AG09319 (cell line): ENCODE results near the gene MOB3B.

Source experiments
- DNase-seq: peaks from one replicate; pipeline ENCODE4 v3.0.0-alpha.2; 2010; ENCODE audit warnings: low read depth; ENCODE audit errors: extremely low read depth
- CTCF ChIP-seq: IDR thresholded peaks from 2 replicates; pipeline ENCODE4 v1.5.1; 2011; ENCODE audit warnings: low read depth, mild to moderate bottlenecking, inconsistent platforms, low read length, moderate library complexity

Gene MOB3B

GRCh38 chr9:27304521-27304920 lies 225.1 kb downstream of the MOB3B start:
- no peak for DNase-seq
- TF ChIP-seq CTCF, result no peak

DNA sequence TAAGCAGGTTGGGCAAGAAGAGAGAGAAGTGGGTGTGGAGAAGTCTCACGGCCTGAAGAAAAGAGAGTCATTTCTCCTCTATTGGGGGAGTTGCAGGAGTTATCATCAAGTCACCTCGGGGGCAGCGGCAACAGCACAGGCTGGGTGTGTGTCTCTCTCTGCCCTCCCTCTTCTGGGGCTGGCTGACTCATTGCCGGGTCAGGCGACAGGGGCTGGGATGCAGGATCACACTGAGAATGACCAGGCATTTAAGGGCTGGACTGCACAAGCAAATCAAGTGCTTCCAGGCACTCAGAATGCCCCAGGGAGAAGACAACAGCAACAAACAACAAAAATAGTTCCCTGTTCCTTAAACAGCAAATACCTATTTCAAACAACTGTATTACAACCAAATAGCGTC lies 226.4 kb downstream of the MOB3B start:
- DNase-seq, result no peak
- no peak for TF ChIP-seq CTCF

- no peak for DNase-seq
- TF ChIP-seq CTCF, result no peak
Measured at GRCh38 chr9:27297050-27297449, 232.6 kb downstream of the MOB3B start, which contains the start of gene EQTN. Gene EQTN, minus strand, starts transcription at chr9:27297150. Its CDS starts 95 bp downstream, at chr9:27297055.

DNA sequence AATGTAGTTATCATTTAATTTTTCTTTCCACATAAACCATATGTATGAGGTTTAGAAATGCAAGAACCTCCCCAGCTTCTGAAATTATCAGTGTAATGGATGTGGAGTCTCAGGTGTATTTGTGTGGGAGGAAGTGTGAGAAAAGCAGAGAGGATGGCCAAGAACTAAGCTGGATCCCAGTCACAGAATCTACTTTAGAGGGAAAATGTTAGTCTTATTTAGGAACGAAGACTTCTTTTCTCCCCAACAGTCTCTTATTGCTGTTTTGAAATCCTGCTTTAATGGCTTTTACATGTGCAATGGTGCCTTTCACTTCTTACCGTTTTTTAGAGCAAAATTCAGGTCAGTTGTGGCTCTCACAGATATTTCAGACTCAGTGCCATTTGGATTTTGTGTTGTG lies 235.6 kb downstream of the MOB3B start:
- TF ChIP-seq CTCF, result no peak
- DNase-seq, result no peak

DNA sequence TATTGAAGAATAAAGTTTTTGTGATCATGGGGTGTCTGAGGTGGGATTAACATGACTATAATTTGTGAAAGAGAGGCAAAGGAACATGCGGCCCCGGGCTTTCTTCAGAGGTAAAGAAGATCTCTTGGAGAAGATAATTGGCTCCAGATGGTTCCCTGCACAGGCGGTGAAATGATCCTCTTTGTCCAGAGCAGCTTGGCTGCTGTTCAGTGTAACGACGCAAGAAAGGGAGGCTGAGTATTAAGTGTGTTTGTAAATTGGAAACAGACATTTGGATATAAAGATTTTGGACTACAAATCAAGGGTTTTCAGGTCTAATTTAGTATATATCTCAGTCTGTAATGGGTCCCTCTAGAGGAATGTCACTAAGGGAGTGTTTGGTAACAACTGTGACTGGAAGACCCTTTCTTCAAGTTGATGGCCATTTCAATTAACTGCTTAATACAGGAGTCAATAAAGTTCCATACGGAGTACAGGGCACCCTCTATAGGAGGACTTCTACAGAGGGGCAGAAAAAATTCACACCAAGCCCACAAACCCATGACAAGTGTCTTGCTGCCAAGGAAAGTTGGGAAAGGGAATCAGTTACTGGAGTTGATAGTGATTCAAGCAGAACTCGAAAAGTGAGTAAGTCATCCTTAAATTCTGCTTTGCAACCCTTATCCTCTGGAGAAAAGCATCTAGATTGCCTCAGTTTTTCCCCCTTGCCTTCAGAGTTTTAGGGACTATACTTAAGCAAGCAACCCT lies 236.8 kb downstream of the MOB3B start:
- TF ChIP-seq CTCF, result no peak
- DNase-seq, result peak; percentile 51

- no peak for DNase-seq
- no peak for TF ChIP-seq CTCF
Measured at GRCh38 chr9:27291292-27291691, 238.3 kb downstream of the MOB3B start.

GRCh38 chr9:27282269-27282668 lies 247.3 kb downstream of the MOB3B start:
- no peak for TF ChIP-seq CTCF
- no peak for DNase-seq
